Measurements from ENCODE around the gene CCR1. TPM values are rescaled to one million over a fixed set of nuclear protein-coding genes. Genes with fewer than 3 reads are reported as not detected.
"Not testable (repeated sequence)": the region's sequence is repeated elsewhere in the genome, so short reads cannot be mapped to it uniquely, and the experiment has no call there.

Gene CCR1
- total RNA-seq, 6 experiments from 2014 or later: not detected

- H3K27ac Mint-ChIP-seq: no peak overlapping the region
- H3K36me3 Mint-ChIP-seq (ENCODE audit: low read depth): no peaks in the 10 kb centered on the region
- no peak for DNase-seq
Measured at GRCh38 chr3:46212101-46212500, 4.0 kb upstream of the CCR1 start.

GRCh38 chr3:46209746-46210470, 1.8 kb upstream of the CCR1 start:
- Mint-ChIP-seq H3K36me3 (ENCODE audit: low read depth) (no peaks in the 10 kb centered on the region), H3K4me3 (no peak overlapping the region), H3K27me3 (ENCODE audit: insufficient read depth) (peaks cover 21% of the 10 kb centered on the region), H3K27ac (no peak overlapping the region), H3K4me1 (ENCODE audit: low read depth) (peaks cover 22% of the 10 kb centered on the region; the same call in 1 of the 2 replicates), H3K9me3 (no peaks in the 10 kb centered on the region)
- peak; percentile 23 for DNase-seq
- TF ChIP-seq CTCF (IDR thresholded peaks at IDR 0.05): no peak

More at GRCh38 chr3:46212101-46212500, 4.0 kb upstream of the CCR1 start:
- H3K4me1 Mint-ChIP-seq (ENCODE audit: low read depth): peaks cover 29% of the 10 kb centered on the region; the same call in 1 of the 2 replicates
- peaks cover 10% of the 10 kb centered on the region for H3K27me3 Mint-ChIP-seq (ENCODE audit: insufficient read depth)
- H3K4me3 Mint-ChIP-seq: no peak overlapping the region
- no peaks in the 10 kb centered on the region for H3K9me3 Mint-ChIP-seq
- no peak for TF ChIP-seq CTCF (IDR thresholded peaks at IDR 0.05)

- Mint-ChIP-seq H3K27ac (no peak overlapping the region), H3K9me3 (no peaks in the 10 kb centered on the region), H3K36me3 (ENCODE audit: low read depth) (no peaks in the 10 kb centered on the region), H3K4me3 (no peak overlapping the region), H3K4me1 (ENCODE audit: low read depth) (peaks cover 22% of the 10 kb centered on the region; the same call in 1 of the 2 replicates), H3K27me3 (ENCODE audit: insufficient read depth) (peaks cover 21% of the 10 kb centered on the region)
- DNase-seq: no peak
- no peak for TF ChIP-seq CTCF (IDR thresholded peaks at IDR 0.05)
Measured at GRCh38 chr3:46209053-46209452, 940 bp upstream of the CCR1 start.

- H3K27ac Mint-ChIP-seq; H3K36me3 Mint-ChIP-seq (ENCODE audit: low read depth); H3K9me3 Mint-ChIP-seq; H3K4me3 Mint-ChIP-seq; DNase-seq: not testable (repeated sequence)
- Mint-ChIP-seq H3K27me3 (ENCODE audit: insufficient read depth) (peaks cover 21% of the 10 kb centered on the region), H3K4me1 (ENCODE audit: low read depth) (peaks cover 22% of the 10 kb centered on the region; the same call in 1 of the 2 replicates)
Measured at GRCh38 chr3:46207514-46207913, 599 bp downstream of the CCR1 start.

GRCh38 chr3:46206282-46207015, 1.7 kb downstream of the CCR1 start:
- H3K4me3 Mint-ChIP-seq: no peak overlapping the region
- H3K9me3 Mint-ChIP-seq: no peaks in the 10 kb centered on the region
- no peak overlapping the region for H3K27ac Mint-ChIP-seq
- no peak for TF ChIP-seq CTCF (IDR thresholded peaks at IDR 0.05)
- H3K36me3 Mint-ChIP-seq (ENCODE audit: low read depth): no peaks in the 10 kb centered on the region
- DNase-seq: no peak
- peaks cover 21% of the 10 kb centered on the region for H3K27me3 Mint-ChIP-seq (ENCODE audit: insufficient read depth)
- peaks cover 22% of the 10 kb centered on the region; the same call in 1 of the 2 replicates for H3K4me1 Mint-ChIP-seq (ENCODE audit: low read depth)

Measured in HFFc6 (cell line).